Left cardiac atrium (tissue), 4 donors: Measurements from ENCODE around the gene OCA2. TPM values are rescaled to one million over a fixed set of nuclear protein-coding genes. Genes with fewer than 3 reads are reported as not detected.
"Not testable (repeated sequence)": the region's sequence is repeated elsewhere in the genome, so short reads cannot be mapped to it uniquely, and the experiment has no call there.

Source experiments
- ATAC-seq, 2 donors: fragments of 200-7000 bp; cut with Tn5 transposase; one replicate each; pipeline ENCODE4 v1.9.1; 2020; ENCODE audit warnings: mild to moderate bottlenecking in 2 of 2, moderate library complexity in 2 of 2
- DNase-seq: peaks from one replicate; pipeline ENCODE4 v3.0.0-alpha.2; 2020
- intact Hi-C, 2 donors: fragments of 100-400 bp; cut with DNase I; formaldehyde crosslinking; loops; one replicate each; pipeline versions ENCODE4 v1.14.1 to v1.15.1; 2022 to 2023
- total RNA-seq, 2 donors: library from RNA; stranded (reverse); fragmentation: NEBNext Ultra II Directional; extraction: Animal tissue kit (Norgen Biotek cat#: 25700); gene quantifications; one replicate each; pipeline ENCODE4 v1.2.1, GENCODE V29; 2021
- donor health status: DM: no; HTN: yes; CAD: no.
- donor health status: DM: no; HTN: yes; CAD: no; lungs with severe emphysema.
- donor health status: DM: yes; HTN: yes; CAD: no.
- donor health status: Dilated cardiomyopathy.

OCA2 gene
- total RNA-seq, 2 donors from 2014 or later: 0.09 TPM; not detected in 1

DNA sequence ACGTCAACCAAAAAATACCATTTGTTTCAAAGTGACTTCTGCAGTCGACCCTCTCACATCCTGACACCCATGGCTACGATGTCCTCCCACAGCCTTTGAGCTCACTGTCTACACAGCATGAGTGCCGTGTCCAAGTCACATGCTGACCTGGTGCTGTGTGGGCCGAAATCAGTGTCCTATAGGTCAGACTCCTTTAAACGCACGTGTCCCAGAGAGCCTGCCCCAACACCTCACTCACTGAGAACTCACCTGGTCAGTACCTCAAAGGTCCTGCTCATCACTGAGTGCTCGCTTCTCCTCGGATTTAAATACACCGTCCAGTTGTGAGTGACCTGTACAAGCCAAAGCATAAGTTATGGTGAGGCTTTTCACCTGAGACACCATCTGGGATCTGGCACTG, 83.3 kb downstream of the OCA2 start:
- ATAC-seq (no peak), DNase-seq (no peak)
- intact Hi-C loops: loop anchor here in 1 of 2 donors (5.0 kb wide), 1 partner anchor 106 kb away; no protein-coding TSS in a partner anchor

GRCh38 chr15:28014623-28015200, 84.4 kb downstream of the OCA2 start:
- ATAC-seq: no peak
- intact Hi-C loops: loop anchor here in 1 of 2 donors (5.0 kb wide), 1 partner anchor 108 kb away; no protein-coding TSS in a partner anchor
- no peak for DNase-seq

GRCh38 chr15:28013976-28014375, 85.1 kb downstream of the OCA2 start:
- intact Hi-C loops: no loop called here
- ATAC-seq (no peak), DNase-seq (no peak)

DNA sequence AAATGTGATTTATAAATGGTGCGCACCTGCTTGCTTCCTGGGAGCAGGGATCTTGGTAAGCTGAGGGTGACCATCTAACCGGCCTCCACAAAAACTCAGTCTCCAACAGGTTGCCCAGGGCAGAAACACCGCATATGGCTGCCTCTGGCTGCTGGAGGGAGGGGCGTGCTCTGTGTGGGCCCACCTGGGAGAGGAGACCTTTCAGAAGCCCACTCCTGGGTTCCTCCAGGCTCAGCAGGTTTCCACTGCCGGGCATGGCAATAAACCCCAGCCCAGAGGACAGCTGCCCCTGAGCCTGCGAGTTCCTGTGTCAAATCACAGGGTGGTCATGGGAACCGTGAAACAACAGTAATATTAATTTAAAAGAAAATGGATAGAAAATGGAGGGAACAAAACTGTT, 85.6 kb downstream of the OCA2 start:
- intact Hi-C loops: no loop called here
- ATAC-seq (no peak), DNase-seq (no peak)

- intact Hi-C loops: no loop called here
- ATAC-seq (no peak), DNase-seq (no peak)
These were observed 86.9 kb downstream of the OCA2 start for GRCh38 chr15:28012231-28012630.

GRCh38 chr15:28008175-28008574, 90.9 kb downstream of the OCA2 start:
- DNase-seq, ATAC-seq, intact Hi-C loops: not testable (repeated sequence)

GRCh38 chr15:28006116-28006905, 92.8 kb downstream of the OCA2 start:
- DNase-seq: no peak
- peak in 1 of 2 donors; percentile 62 for ATAC-seq

GRCh38 chr15:28005004-28005527, 94.0 kb downstream of the OCA2 start:
- no peak for ATAC-seq
- intact Hi-C loops: no loop called here
- no peak for DNase-seq

More at GRCh38 chr15:28006116-28006905, 92.8 kb downstream of the OCA2 start:
- intact Hi-C loops: no loop called here

DNA sequence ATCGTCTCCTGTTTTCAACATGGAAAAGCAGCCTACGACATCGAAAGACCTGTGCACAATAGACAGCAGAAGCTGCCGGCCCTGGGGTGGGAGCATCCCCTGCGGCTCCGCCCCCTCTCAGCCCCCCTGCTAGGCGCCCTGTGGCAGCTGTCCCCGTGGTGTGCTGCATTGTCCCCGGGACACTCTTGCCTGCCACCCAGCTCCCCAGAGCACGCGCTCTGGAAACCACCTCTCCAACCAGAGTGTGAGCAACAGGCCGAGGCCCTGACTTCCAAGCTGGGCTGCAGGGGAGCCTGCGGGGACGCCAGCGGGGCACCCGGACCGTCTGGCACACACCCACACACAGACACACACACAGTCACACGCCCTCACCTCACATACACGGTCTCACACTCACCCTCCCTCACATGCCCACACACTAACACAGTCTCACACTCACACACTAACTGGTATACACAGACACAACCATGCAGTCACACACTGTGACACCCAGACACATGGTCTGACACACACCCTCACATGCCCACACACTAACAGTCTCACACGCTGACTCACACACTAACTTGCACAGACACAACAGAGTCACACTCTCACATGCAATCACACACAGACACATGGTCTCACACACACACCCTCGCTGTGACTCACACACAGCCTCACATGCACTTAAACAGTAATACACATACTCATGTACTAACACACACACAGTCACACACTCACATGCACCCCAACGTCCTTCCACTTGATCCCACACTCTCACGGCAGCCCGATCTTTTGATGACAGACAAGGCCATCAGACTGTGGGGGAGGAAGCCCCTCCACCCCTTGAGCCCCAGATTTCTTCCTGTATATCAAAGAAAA, 94.7 kb downstream of the OCA2 start:
- ATAC-seq: no peak
- intact Hi-C loops: no loop called here
- no peak for DNase-seq

DNA sequence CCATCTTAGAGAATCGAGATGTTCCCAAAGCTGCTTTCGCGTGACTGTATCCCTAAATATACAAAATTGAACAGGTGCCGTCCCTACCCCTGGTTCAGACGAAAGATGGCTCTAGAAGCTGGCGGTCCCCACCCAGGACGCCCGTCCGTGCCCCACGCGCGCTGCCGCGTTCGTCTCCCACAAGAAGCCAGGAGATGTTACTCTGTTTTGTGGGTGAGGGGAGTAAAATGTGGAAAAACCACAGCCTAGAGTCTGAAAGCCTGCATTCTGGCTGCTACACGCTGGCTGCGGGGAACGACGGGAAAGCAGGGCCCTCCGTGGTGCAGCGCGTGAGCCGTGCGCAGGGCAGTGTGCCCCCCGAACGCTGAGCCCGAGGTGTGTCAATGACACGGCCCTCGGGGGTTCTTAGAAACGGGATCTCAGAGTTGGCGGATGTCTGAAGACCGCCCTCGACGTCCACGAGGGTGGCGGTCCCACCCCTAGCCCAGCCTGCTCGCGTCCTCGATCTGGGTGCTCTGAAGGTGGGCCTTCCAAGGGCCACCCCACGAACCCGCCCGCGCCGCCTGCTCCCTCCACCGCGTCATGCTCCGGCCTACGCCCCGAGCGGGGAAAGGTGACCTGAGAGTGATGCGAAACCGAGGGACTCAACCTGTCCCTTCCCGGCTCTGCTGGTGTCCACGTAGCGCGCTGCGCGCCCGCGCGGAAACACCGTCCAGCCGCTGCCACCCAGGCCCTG, 95.6 kb downstream of the OCA2 start:
- intact Hi-C loops: no loop called here
- DNase-seq: no peak
- no peak for ATAC-seq

DNA sequence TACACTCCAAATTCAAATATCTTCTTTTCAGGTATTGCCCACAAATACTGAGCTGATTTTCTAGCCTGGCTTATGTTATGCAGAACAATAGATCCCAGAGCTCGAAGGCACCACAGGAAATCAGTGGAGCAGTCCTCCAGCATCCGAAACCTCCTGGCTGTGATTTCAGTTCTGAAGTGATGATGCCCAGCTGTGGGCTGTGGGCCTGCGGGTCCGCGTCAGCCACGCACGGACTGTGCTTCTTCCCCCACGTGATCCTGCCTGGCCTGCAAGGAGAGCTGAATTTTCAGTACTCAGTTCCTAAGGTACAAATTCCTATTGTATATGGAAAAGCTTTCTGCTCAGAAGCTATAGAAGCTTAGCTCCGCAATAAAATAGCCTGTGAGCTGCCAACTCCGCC, 96.2 kb downstream of the OCA2 start:
- DNase-seq: no peak
- intact Hi-C loops: no loop called here

DNA sequence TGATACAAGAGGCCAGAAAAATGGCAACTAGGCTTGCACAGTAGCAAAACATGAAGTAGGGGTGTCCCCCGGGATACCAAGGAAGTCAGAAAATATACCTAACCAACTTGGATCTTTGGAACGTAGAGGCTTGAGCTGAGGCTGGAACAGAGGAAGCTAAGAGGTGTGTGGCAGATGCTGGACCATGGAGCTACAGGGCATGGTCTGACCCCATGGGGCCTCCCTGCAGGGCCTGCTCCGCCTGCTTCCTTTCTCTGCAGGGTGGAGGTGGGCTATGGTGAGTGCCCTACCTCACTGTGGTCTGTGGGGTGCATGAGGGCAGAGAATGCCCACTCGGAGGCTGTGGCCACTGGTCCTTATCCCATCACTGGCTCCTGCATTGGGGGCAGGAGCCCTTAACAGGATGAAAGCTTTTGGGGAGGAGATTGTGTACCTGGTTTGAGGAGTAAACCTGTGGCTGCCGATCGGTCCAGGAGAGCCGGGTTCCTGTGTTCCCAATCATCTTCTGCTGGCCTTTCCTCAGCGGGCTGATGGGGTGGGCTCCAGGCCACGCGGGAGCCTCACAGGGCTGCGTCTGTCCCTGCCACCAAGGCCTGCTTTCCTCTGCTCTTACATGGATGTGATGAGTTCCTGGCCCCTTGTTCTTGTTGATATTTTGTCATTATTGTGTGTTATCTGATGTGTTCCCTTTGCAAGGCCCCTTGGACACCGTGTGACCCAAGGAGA, 96.8 kb downstream of the OCA2 start:
- DNase-seq (no peak), ATAC-seq (no peak)
- intact Hi-C loops: no loop called here

More for the DNA sequence above, 96.2 kb downstream of the OCA2 start:
- ATAC-seq: no peak

DNA sequence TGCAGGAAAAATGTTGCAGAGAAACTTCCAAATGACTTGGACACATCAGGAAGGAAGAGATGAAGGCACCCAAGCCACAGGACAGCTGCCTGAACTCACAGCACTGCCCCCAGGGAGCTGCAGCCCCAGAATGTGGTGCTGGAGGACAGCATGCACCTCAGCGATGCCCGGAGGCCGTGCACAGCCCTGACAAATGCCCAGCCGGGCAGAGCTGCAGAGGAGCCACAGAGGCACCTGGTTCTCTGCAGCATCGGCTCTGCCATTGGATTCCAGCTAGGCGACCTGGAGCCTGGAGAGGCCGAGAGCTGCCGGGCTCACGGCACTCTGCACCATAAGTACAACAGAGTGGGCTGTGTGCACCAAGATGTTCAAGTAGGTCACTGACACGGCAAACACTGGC, 97.5 kb downstream of the OCA2 start:
- intact Hi-C loops: no loop called here
- ATAC-seq (no peak), DNase-seq (no peak)

- no peak for DNase-seq
- intact Hi-C loops: no loop called here
- no peak for ATAC-seq
These were observed 104.9 kb downstream of the OCA2 start for GRCh38 chr15:27993996-27994780.

DNA sequence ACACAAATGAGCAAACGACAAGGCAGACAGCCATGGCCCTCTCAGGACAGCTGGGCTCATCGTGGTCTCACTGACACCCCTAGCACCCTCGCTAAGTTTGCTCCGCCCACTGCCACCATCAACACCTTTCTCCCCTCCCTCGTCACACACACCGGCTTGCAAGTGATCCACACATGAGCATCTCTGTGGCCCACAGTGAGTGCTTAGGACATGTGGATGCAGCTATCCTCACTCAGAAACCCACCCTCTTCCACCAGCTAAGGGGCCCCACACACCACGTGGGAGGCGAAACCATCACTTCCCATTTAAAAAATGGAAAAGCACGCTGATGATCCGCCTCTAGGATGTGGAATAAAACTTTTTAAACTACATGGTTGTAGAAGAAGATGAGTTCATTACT, 105.6 kb downstream of the OCA2 start:
- ATAC-seq: no peak
- DNase-seq: no peak
- intact Hi-C loops: no loop called here

DNA sequence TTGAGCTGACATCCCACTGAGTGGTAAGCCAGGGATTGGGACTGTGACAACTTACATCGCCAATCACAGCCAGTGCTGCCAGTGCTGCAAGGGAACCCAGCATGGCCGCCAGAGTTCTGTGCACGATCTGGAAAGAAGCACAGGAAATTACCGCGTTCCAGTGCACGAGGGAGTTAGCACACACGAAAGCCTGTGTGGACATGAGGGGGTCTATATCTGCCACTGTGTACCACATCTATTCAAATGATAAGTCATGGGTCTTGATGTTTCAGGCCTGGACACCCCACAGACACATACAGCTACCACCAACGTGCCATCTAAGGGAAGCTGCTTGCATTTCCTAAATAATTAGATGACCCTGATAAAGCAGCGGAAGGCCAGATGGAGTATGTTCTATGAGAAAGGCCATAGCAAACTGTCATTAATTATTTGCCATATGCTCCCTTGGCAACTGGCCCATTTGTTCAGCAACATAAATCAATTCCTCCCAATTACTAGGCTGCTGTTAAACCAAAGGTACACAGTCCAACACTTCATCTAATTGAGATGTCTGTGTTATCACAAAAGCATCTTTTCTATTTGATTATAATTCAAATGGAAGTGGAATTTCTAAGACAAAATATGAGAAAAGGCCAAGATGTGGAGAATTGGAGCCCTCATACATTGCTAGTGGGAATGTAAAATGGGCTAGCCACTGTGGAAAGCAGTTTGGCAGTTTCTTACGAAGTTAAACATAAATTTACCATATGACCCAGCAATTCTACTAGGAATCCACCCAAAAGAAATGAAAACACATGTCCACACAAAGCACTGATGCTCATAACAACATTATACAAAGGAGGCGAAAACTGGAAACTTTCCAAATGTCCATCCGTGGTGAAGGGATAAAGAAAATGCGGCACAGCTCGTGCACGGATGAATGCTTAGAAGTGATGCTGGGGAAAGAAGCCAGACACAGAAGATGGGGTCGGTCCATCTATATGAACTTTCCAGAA, 108.3 kb downstream of the OCA2 start:
- DNase-seq (no peak), ATAC-seq (no peak)
- intact Hi-C loops: no loop called here
